Activated CD8-positive, alpha-beta T cell treated with anti-CD3 and anti-CD28 coated beads for 36 hours (primary cell): Measurements from ENCODE around the gene MYOZ2. TPM values are rescaled to one million over a fixed set of nuclear protein-coding genes. Genes with fewer than 3 reads are reported as not detected.

Experiments
- ATAC-seq: fragments of 200-7000 bp; cut with Tn5 transposase; one replicate; pipeline ENCODE4 v1.10.0; 2021; ENCODE audit warnings: mild to moderate bottlenecking, moderate library complexity
- CTCF ChIA-PET: fragments of 350-600 bp; sonication (Branson Sonifier 250); formaldehyde crosslinking; loops from one replicate; lab custom pipeline; 2021; ENCODE audit warnings: antibody characterized with exemption; lab: Charles Lee
- POLR2A ChIA-PET: fragments of 350-600 bp; sonication (Branson Sonifier 250); formaldehyde crosslinking; loops from one replicate; lab custom pipeline; 2021; ENCODE audit warnings: antibody characterized with exemption; lab: Charles Lee
- DNase-seq: peaks from one replicate; pipeline ENCODE4 v3.0.0-alpha.2; 2020
- H3K27ac Mint-ChIP-seq: one replicate; pipeline ENCODE4 v1.8.0; 2021; ENCODE audit warnings: mild to moderate bottlenecking, mixed read lengths
- H3K27me3 Mint-ChIP-seq: one replicate; pipeline ENCODE4 v1.8.0; 2021; ENCODE audit warnings: mixed read lengths
- H3K36me3 Mint-ChIP-seq: one replicate; pipeline ENCODE4 v1.8.0; 2021; ENCODE audit warnings: low read depth, mixed read lengths
- H3K4me1 Mint-ChIP-seq: one replicate; pipeline ENCODE4 v1.8.0; 2021; ENCODE audit warnings: low read depth, mixed read lengths
- H3K4me3 Mint-ChIP-seq: one replicate; pipeline ENCODE4 v1.8.0; 2021; ENCODE audit warnings: mild to moderate bottlenecking, moderate library complexity, mixed read lengths
- H3K9me3 Mint-ChIP-seq: one replicate; pipeline ENCODE4 v1.8.0; 2021; ENCODE audit warnings: mixed read lengths
- CTCF ChIP-seq: fragments of 200-600 bp; IDR thresholded peaks from one replicate; pipeline ENCODE4 v1.8.0; 2022; ENCODE audit warnings: antibody characterized with exemption, mild to moderate bottlenecking
- intact Hi-C: fragments of 100-400 bp; cut with micrococcal nuclease; formaldehyde crosslinking; loops from one replicate; pipeline ENCODE4 v1.10.0; 2022
- total RNA-seq, 2 experiments: library from RNA; stranded (reverse); gene quantifications; one replicate each; pipeline ENCODE4 v1.2.3, GENCODE V29; 2021

Gene MYOZ2
- total RNA-seq, 2 experiments from 2014 or later: not detected

- ChIA-PET POLR2A (no interaction called here), CTCF (no interaction called here)
- Mint-ChIP-seq H3K9me3 (no peaks in the 10 kb centered on the region), H3K4me3 (no peak overlapping the region), H3K27me3 (peaks cover 4% of the 10 kb centered on the region), H3K27ac (no peak overlapping the region), H3K4me1 (no peaks in the 10 kb centered on the region), H3K36me3 (no peaks in the 10 kb centered on the region)
- ATAC-seq (no peak), DNase-seq (no peak)
- no peak for TF ChIP-seq CTCF
- intact Hi-C loops: no loop called here
Observed at GRCh38 chr4:119179011-119179410, 43.4 kb downstream of the MYOZ2 start.

GRCh38 chr4:119184128-119184527 lies 48.5 kb downstream of the MYOZ2 start:
- H3K27me3 Mint-ChIP-seq: peaks cover 4% of the 10 kb centered on the region
- intact Hi-C loops: no loop called here
- ATAC-seq: no peak
- H3K36me3 Mint-ChIP-seq: no peaks in the 10 kb centered on the region
- H3K4me1 Mint-ChIP-seq: peaks cover 4% of the 10 kb centered on the region
- H3K27ac Mint-ChIP-seq: no peak overlapping the region
- no peak for TF ChIP-seq CTCF
- ChIA-PET POLR2A (no interaction called here), CTCF (no interaction called here)
- no peak for DNase-seq
- H3K9me3 Mint-ChIP-seq: no peaks in the 10 kb centered on the region
- no peak overlapping the region for H3K4me3 Mint-ChIP-seq

- CTCF ChIA-PET: interaction anchor here (1.0 to 1.3 kb wide), 3 partner anchors 17 to 102 kb away, joined by 3 to 6 read pairs (median 4); partner anchors contain the start of gene USP53
Observed at GRCh38 chr4:119189638-119190037, 54.0 kb downstream of the MYOZ2 start.

GRCh38 chr4:119190354-119190753 lies 54.7 kb downstream of the MYOZ2 start:
- no peak for ATAC-seq
- Mint-ChIP-seq H3K27ac (no peak overlapping the region), H3K9me3 (no peaks in the 10 kb centered on the region), H3K36me3 (peaks cover 2% of the 10 kb centered on the region), H3K27me3 (no peaks in the 10 kb centered on the region), H3K4me3 (no peak overlapping the region), H3K4me1 (peaks cover 2% of the 10 kb centered on the region)
- CTCF ChIA-PET: interaction anchor here (1.0 to 1.3 kb wide), 3 partner anchors 16 to 103 kb away, joined by 3 to 6 read pairs (median 4); partner anchors contain the start of gene USP53
- POLR2A ChIA-PET: no interaction called here
- intact Hi-C loops: no loop called here
- no peak for TF ChIP-seq CTCF
- DNase-seq: no peak

More at GRCh38 chr4:119189638-119190037, 54.0 kb downstream of the MYOZ2 start:
- ATAC-seq (no peak), DNase-seq (no peak)
- Mint-ChIP-seq H3K4me1 (peaks cover 1% of the 10 kb centered on the region), H3K4me3 (no peak overlapping the region), H3K27ac (no peak overlapping the region), H3K36me3 (no peaks in the 10 kb centered on the region), H3K27me3 (no peaks in the 10 kb centered on the region), H3K9me3 (no peaks in the 10 kb centered on the region)
- no peak for TF ChIP-seq CTCF
- intact Hi-C loops: no loop called here
- POLR2A ChIA-PET: no interaction called here

GRCh38 chr4:119191505-119191904 lies 55.9 kb downstream of the MYOZ2 start:
- ChIA-PET POLR2A (no interaction called here), CTCF (no interaction called here)
- Mint-ChIP-seq H3K36me3 (peaks cover 2% of the 10 kb centered on the region), H3K27me3 (no peaks in the 10 kb centered on the region), H3K4me3 (no peak overlapping the region), H3K4me1 (peaks cover 8% of the 10 kb centered on the region), H3K9me3 (no peaks in the 10 kb centered on the region), H3K27ac (no peak overlapping the region)
- TF ChIP-seq CTCF: no peak
- ATAC-seq: no peak
- no peak for DNase-seq
- intact Hi-C loops: no loop called here
